GM12872 (cell line): ENCODE measurements around the gene ACSBG1.

ENCODE experiments used
- CTCF ChIP-seq: IDR thresholded peaks from 3 replicates; pipeline ENCODE4 v1.5.1; 2011; ENCODE audit warnings: low read depth, mild to moderate bottlenecking, low read length, moderate library complexity; ENCODE audit not compliant: insufficient read depth

The ACSBG1 gene

GRCh38 chr15:78179906-78180305, 54.5 kb downstream of the ACSBG1 start:
- TF ChIP-seq CTCF: no peak

- no peak for TF ChIP-seq CTCF
These were observed 55.0 kb downstream of the ACSBG1 start for GRCh38 chr15:78179286-78179840.

GRCh38 chr15:78178064-78178463, 56.3 kb downstream of the ACSBG1 start:
- TF ChIP-seq CTCF: no peak

GRCh38 chr15:78177447-78177873, 56.9 kb downstream of the ACSBG1 start:
- peak; percentile 86 for TF ChIP-seq CTCF

GRCh38 chr15:78175330-78175729, 59.0 kb downstream of the ACSBG1 start:
- TF ChIP-seq CTCF: no peak

GRCh38 chr15:78174401-78174800, 60.0 kb downstream of the ACSBG1 start:
- no peak for TF ChIP-seq CTCF

GRCh38 chr15:78171864-78172472, 62.4 kb downstream of the ACSBG1 start:
- TF ChIP-seq CTCF: no peak
